Gastrocnemius medialis (tissue), 4 donors: ENCODE measurements around the gene HMGCS2. TPM values are rescaled to one million over a fixed set of nuclear protein-coding genes. Genes with fewer than 3 reads are reported as not detected.

Experiments
- ATAC-seq, 2 donors: fragments of 150-250 bp; one replicate each; pipeline ENCODE4 v1.9.1; 2016
- DNase-seq, 2 donors: peaks; one replicate each; pipeline ENCODE4 v3.0.0-alpha.2; 2019
- H3K27ac ChIP-seq, 4 donors: fragments of 200-600 bp; sonication (generic); 1 replicate in 1 of 4; 2 replicates in 3 of 4; pipeline ENCODE4 v1.5.1; 2016 to 2018; ENCODE audit warnings: mild to moderate bottlenecking in 2 of 4, moderate library complexity in 1 of 4
- H3K27me3 ChIP-seq, 3 donors: fragments of 200-600 bp; sonication (generic) in 2 of 3; 1 replicate in 1 of 3; 2 replicates in 2 of 3; pipeline versions ENCODE4 v1.5.1 to v1.6.0; 2016 to 2019; ENCODE audit warnings: mild to moderate bottlenecking in 1 of 3, moderate library complexity in 1 of 3
- H3K36me3 ChIP-seq, 2 donors: fragments of 200-600 bp; sonication (generic) in 1 of 2; one replicate each; pipeline ENCODE4 v1.5.1; 2017 to 2018
- H3K4me1 ChIP-seq, 2 donors: fragments of 200-600 bp; sonication (generic) in 1 of 2; one replicate each; pipeline ENCODE4 v1.5.1; 2016 to 2017; ENCODE audit warnings: mild to moderate bottlenecking in 2 of 2
- H3K4me3 ChIP-seq, 4 donors: fragments of 200-600 bp; sonication (generic) in 3 of 4; 1 replicate in 1 of 4; 2 replicates in 3 of 4; pipeline ENCODE4 v1.5.1; 2016 to 2019; ENCODE audit warnings: mild to moderate bottlenecking in 2 of 4
- H3K9me3 ChIP-seq, 3 donors: fragments of 200-600 bp; sonication (generic) in 2 of 3; 1 replicate in 1 of 3; 2 replicates in 2 of 3; pipeline ENCODE4 v1.5.1; 2016 to 2019
- CTCF ChIP-seq, 5 experiments: fragments of 450-650 bp in 3 of 5; fragments of 200-600 bp in 2 of 5; sonication (generic) in 2 of 5; IDR thresholded peaks in 4 of 5; conservative IDR thresholded peaks in 1 of 5; 1 replicate in 4 of 5; 2 replicates in 1 of 5; pipeline ENCODE4 v1.5.1; 2016 to 2019; ENCODE audit warnings: antibody characterized with exemption in 5 of 5, mild to moderate bottlenecking in 3 of 5, moderate library complexity in 3 of 5
- POLR2A ChIP-seq, 2 donors: fragments of 450-650 bp; IDR thresholded peaks; one replicate each; pipeline ENCODE4 v1.6.1; 2017; ENCODE audit warnings: antibody characterized with exemption in 2 of 2, mild to moderate bottlenecking in 2 of 2, moderate library complexity in 2 of 2
- in situ Hi-C, 4 donors: fragments of 200-750 bp; cut with MboI; loops; one replicate each; pipeline versions ENCODE4 v1.15.0 to v1.8.0; 2017; ENCODE audit warnings: low sequenced_read_pairs in 4 of 4
- intact Hi-C: fragments of 100-400 bp; cut with DNase I; formaldehyde crosslinking; loops from one replicate; pipeline ENCODE4 v1.15.1; 2023; ENCODE audit warnings: low total_unique reads
- total RNA-seq, 4 donors: library from RNA; depleted of rRNA; stranded (reverse); fragments of >200 nt; gene quantifications; one replicate each; pipeline versions ENCODE4 v1.1.0 to v1.2.3, GENCODE V29; 2016

Gene HMGCS2
- total RNA-seq, 4 donors from 2014 or later, result 1.2 to 9.2 (median 2.2) TPM; not detected in 1

- Histone ChIP-seq H3K27me3 (peaks cover 0 to 3% (median 0%) of the 10 kb centered on the region in 3 donors), H3K27ac (no peak overlapping the region), H3K4me3 (no peak overlapping the region), H3K36me3 (no peaks in the 10 kb centered on the region), H3K4me1 (no peaks in the 10 kb centered on the region), H3K9me3 (no peaks in the 10 kb centered on the region)
- ATAC-seq (no peak), DNase-seq (no peak)
- in situ Hi-C loops, result no loop called here
- intact Hi-C loops, result no loop called here
- TF ChIP-seq POLR2A (IDR thresholded peaks at IDR 0.05) (no peak), CTCF (IDR thresholded peaks at IDR 0.05 in 4 of 5, conservative IDR thresholded peaks at IDR 0.05 in 1 of 5) (no peak)
Observed at GRCh38 chr1:119703666-119704450, 64.8 kb downstream of the HMGCS2 start.

GRCh38 chr1:119702384-119702783 is 66.3 kb downstream of the HMGCS2 start:
- Histone ChIP-seq H3K27ac (no peak overlapping the region), H3K27me3 (peaks cover 0 to 3% (median 0%) of the 10 kb centered on the region in 3 donors), H3K9me3 (no peaks in the 10 kb centered on the region), H3K4me3 (no peak overlapping the region), H3K36me3 (no peaks in the 10 kb centered on the region), H3K4me1 (no peaks in the 10 kb centered on the region)
- DNase-seq (no peak), ATAC-seq (no peak)
- TF ChIP-seq POLR2A (IDR thresholded peaks at IDR 0.05) (no peak), CTCF (IDR thresholded peaks at IDR 0.05 in 4 of 5, conservative IDR thresholded peaks at IDR 0.05 in 1 of 5) (no peak)
- in situ Hi-C loops (no loop called here), intact Hi-C loops (no loop called here)

- Histone ChIP-seq H3K9me3 (no peaks in the 10 kb centered on the region), H3K4me1 (no peaks in the 10 kb centered on the region), H3K4me3 (no peak overlapping the region), H3K36me3 (no peaks in the 10 kb centered on the region), H3K27me3 (peaks cover 0 to 3% (median 0%) of the 10 kb centered on the region in 3 donors), H3K27ac (no peak overlapping the region)
- DNase-seq, result no peak
- TF ChIP-seq POLR2A (IDR thresholded peaks at IDR 0.05) (no peak), CTCF (IDR thresholded peaks at IDR 0.05 in 4 of 5, conservative IDR thresholded peaks at IDR 0.05 in 1 of 5) (no peak)
- ATAC-seq, result no peak
- intact Hi-C loops, result no loop called here
- in situ Hi-C loops, result no loop called here
Observed at GRCh38 chr1:119701659-119702058, 67.0 kb downstream of the HMGCS2 start.

DNA sequence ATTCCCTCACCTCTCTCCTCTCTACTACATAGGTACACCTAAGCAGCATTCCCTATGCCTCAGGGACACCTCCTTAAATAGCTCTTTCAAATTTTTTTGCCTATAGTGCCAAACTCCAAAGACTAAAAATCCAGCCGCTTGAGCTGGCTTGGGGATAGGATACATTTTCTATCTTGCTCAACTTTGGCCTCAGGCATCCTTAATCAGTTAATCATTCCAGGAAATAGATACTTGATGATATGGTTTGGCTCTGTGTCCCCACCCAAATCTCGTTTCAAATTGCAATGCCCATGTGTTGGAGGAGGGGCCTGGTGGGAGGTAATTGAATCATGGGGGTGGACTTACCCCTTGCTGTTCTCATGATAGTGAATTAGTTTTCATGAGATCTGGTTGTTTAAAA is 68.4 kb downstream of the HMGCS2 start:
- Histone ChIP-seq H3K4me1 (no peaks in the 10 kb centered on the region), H3K9me3 (no peaks in the 10 kb centered on the region), H3K27ac (no peak overlapping the region), H3K4me3 (no peak overlapping the region), H3K36me3 (no peaks in the 10 kb centered on the region), H3K27me3 (peaks cover 0 to 3% (median 0%) of the 10 kb centered on the region in 3 donors)
- intact Hi-C loops, result no loop called here
- TF ChIP-seq POLR2A (IDR thresholded peaks at IDR 0.05), result no peak
- no peak for TF ChIP-seq CTCF (IDR thresholded peaks at IDR 0.05 in 4 of 5, conservative IDR thresholded peaks at IDR 0.05 in 1 of 5)
- ATAC-seq, result no peak
- in situ Hi-C loops, result no loop called here
- DNase-seq, result no peak

Other genes with a start within 250 kb of the HMGCS2 start
- gene ZNF697, start 120.6 kb downstream of the HMGCS2 start, total RNA-seq, result 1 to 10 TPM; 1.4 to 3.1 (median 2.9) TPM
- 1 to 10 TPM in 2 of 4 donors, under 1 TPM in 1, not detected in 1; 0.86 to 7.1 (median 2.3) TPM for gene PHGDH, start 57.0 kb downstream of the HMGCS2 start, total RNA-seq
- gene REG4, start 42.6 kb upstream of the HMGCS2 start, total RNA-seq, result not detected
- not detected for gene ADAM30, start 127.6 kb upstream of the HMGCS2 start, total RNA-seq